Trophoblast cell (in vitro differentiated cells and primary cell): ENCODE measurements around the gene MAP2K3.
"Not testable (repeated sequence)": the region's sequence is repeated elsewhere in the genome, so short reads cannot be mapped to it uniquely, and the experiment has no call there.

Source experiments
- DNase-seq, 2 donors: peaks; one replicate each; pipeline ENCODE4 v3.0.0-alpha.2; 2016
- H2AFZ ChIP-seq: 2 replicates; pipeline ENCODE4 v1.6.1; 2013; ENCODE audit warnings: low read length, moderate library complexity, mild to moderate bottlenecking; ENCODE audit not compliant: insufficient read depth, poor library complexity
- H2AK5ac ChIP-seq: 2 replicates; pipeline ENCODE4 v1.6.1; 2013; ENCODE audit warnings: mild to moderate bottlenecking, low read length
- H2BK120ac ChIP-seq: 2 replicates; pipeline ENCODE4 v1.6.1; 2013; ENCODE audit warnings: low read length, mild to moderate bottlenecking, moderate library complexity; ENCODE audit not compliant: insufficient read depth, poor library complexity
- H2BK12ac ChIP-seq: 2 replicates; pipeline ENCODE4 v1.6.1; 2013; ENCODE audit warnings: mild to moderate bottlenecking, low read length, moderate library complexity
- H2BK5ac ChIP-seq: 2 replicates; pipeline ENCODE4 v1.6.1; 2013; ENCODE audit warnings: low read length, low read depth, moderate library complexity, mild to moderate bottlenecking; ENCODE audit not compliant: poor library complexity
- H3K14ac ChIP-seq: 2 replicates; pipeline ENCODE4 v1.6.1; 2013; ENCODE audit warnings: mild to moderate bottlenecking, low read length
- H3K18ac ChIP-seq: 2 replicates; pipeline ENCODE4 v1.6.1; 2013; ENCODE audit warnings: mild to moderate bottlenecking, low read length
- H3K23ac ChIP-seq: 2 replicates; pipeline ENCODE4 v1.6.1; 2013; ENCODE audit warnings: low read length
- H3K27ac ChIP-seq: 2 replicates; pipeline ENCODE4 v1.5.1; 2013; ENCODE audit warnings: low read depth, mild to moderate bottlenecking, inconsistent platforms, low read length, moderate library complexity
- H3K27me3 ChIP-seq: 2 replicates; pipeline ENCODE4 v1.6.1; 2013; ENCODE audit warnings: inconsistent platforms, mild to moderate bottlenecking, low read length, moderate library complexity; ENCODE audit not compliant: insufficient read depth
- H3K36me3 ChIP-seq, 2 experiments: 1 replicate in 1 of 2; 2 replicates in 1 of 2; pipeline ENCODE4 v1.6.1; 2013; ENCODE audit warnings: low read length in 2 of 2, mild to moderate bottlenecking in 2 of 2, moderate library complexity in 1 of 2; ENCODE audit not compliant: insufficient read depth in 2 of 2, control insufficient read depth in 1 of 2
- H3K4ac ChIP-seq: 2 replicates; pipeline ENCODE4 v1.6.1; 2013; ENCODE audit warnings: low read depth, mild to moderate bottlenecking, low read length, moderate library complexity
- H3K4me1 ChIP-seq, 2 experiments: 1 replicate in 1 of 2; 2 replicates in 1 of 2; pipeline ENCODE4 v1.6.1; 2013; ENCODE audit warnings: low read length in 2 of 2, mild to moderate bottlenecking in 2 of 2, moderate library complexity in 1 of 2; ENCODE audit not compliant: insufficient read depth in 2 of 2, control insufficient read depth in 1 of 2
- H3K4me2 ChIP-seq: 2 replicates; pipeline ENCODE4 v1.6.1; 2013; ENCODE audit warnings: inconsistent platforms, mild to moderate bottlenecking, low read length, moderate library complexity
- H3K4me3 ChIP-seq: 2 replicates; pipeline ENCODE4 v1.5.1; 2013; ENCODE audit warnings: mild to moderate bottlenecking, low read depth, low read length, inconsistent platforms
- H3K79me1 ChIP-seq: one replicate; pipeline ENCODE4 v1.6.1; 2013; ENCODE audit warnings: low read length
- H3K79me2 ChIP-seq: 2 replicates; pipeline ENCODE4 v1.6.1; 2013; ENCODE audit warnings: low read length, mild to moderate bottlenecking; ENCODE audit not compliant: control insufficient read depth, insufficient read depth, poor library complexity
- H3K9ac ChIP-seq: 2 replicates; pipeline ENCODE4 v1.6.1; 2013; ENCODE audit warnings: mild to moderate bottlenecking, low read length
- H3K9me3 ChIP-seq: 2 replicates; pipeline ENCODE4 v1.6.1; 2013; ENCODE audit warnings: low read depth, mild to moderate bottlenecking, control low read depth, inconsistent platforms, low read length; ENCODE audit not compliant: insufficient read depth
- H4K12ac ChIP-seq: 2 replicates; pipeline ENCODE4 v1.6.1; 2013; ENCODE audit warnings: low read depth, mild to moderate bottlenecking, low read length, moderate library complexity
- H4K8ac ChIP-seq: 2 replicates; pipeline ENCODE4 v1.6.1; 2013; ENCODE audit warnings: low read depth, mild to moderate bottlenecking, low read length, moderate library complexity
- H4K91ac ChIP-seq: one replicate; pipeline ENCODE4 v1.6.1; 2013; ENCODE audit warnings: low read depth, mild to moderate bottlenecking, low read length, moderate library complexity
- WGBS: extraction: QIAGEN DNeasy Blood & Tissue Kit; methylation state at CpG from one replicate; pipeline ENCODE4 v1.1.7; 2013; ENCODE audit warnings: missing lambda C conversion rate; ENCODE audit not compliant: insufficient read length, insufficient coverage; ENCODE audit errors: extremely low coverage; 5-methylcytosine and 5-hydroxymethylcytosine counted together

The MAP2K3 gene

DNA sequence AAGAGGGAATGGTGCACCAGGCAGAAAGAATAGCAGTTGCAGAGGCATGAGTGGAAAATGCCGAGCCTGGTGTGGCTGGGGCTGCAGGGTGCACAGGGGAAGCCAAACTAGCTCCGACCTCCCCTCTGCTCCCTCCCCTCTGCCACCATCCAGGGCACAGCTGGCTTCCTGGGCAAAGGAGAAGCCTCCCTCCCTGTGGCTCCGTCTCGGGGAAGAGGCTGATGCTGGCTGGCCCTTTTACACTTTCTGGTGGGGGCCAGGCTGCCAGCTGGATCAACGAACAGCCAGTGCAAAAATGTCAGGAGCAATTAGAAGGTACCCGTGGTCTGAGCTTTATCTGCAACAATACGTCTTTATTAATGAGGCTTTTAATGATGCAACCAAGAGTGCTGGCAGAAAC lies 54.5 kb downstream of the MAP2K3 start:
- Histone ChIP-seq H3K4ac (no peak overlapping the region), H2AK5ac (no peak overlapping the region), H2BK5ac (no peak overlapping the region), H3K4me3 (no peak overlapping the region), H4K8ac (no peak overlapping the region), H3K23ac (no peak overlapping the region), H2BK12ac (no peak overlapping the region), H2BK120ac (no peak overlapping the region), H3K4me2 (no peak overlapping the region), H3K4me1 (peaks cover 4 to 12% of the 10 kb centered on the region in 2 experiments), H3K79me1 (no peaks in the 10 kb centered on the region), H3K9me3 (peaks cover 12% of the 10 kb centered on the region), H3K79me2 (no peaks in the 10 kb centered on the region), H3K36me3 (no peaks in the 10 kb centered on the region), H2AFZ (no peak overlapping the region), H3K27me3 (no peaks in the 10 kb centered on the region), H3K14ac (no peak overlapping the region), H3K9ac (no peak overlapping the region), H4K91ac (no peak overlapping the region), H3K27ac (no peak overlapping the region), H3K18ac (no peak overlapping the region), H4K12ac (no peak overlapping the region)
- no CpG with 5 or more reads among the region's 7 CpGs for WGBS
- DNase-seq: no peak

DNA sequence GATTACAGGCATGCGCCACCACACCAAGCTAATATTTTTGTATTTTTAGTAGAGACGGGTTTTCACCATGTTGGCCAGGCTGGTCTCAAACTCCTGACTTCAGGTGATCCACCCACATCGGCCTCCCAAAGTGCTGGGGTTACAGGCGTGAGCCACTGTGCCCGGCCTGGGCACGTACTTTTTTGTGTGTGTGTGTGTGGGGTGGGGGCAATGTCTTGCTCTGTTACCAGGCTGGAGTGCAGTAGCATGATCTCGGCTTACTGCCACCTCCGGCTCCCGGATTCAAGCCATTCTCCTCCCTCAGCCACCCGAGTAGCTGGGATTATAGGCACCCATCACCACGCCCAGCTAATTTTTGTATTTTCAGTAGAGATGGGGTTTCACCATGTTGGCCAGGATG lies 55.1 kb downstream of the MAP2K3 start:
- H3K4me1 ChIP-seq: peaks cover 4 to 12% of the 10 kb centered on the region in 2 experiments
- not testable (repeated sequence) for H3K9ac ChIP-seq, H3K23ac ChIP-seq, H4K8ac ChIP-seq, H3K36me3 ChIP-seq, H3K14ac ChIP-seq, H2BK12ac ChIP-seq, H3K4me2 ChIP-seq, H3K4me3 ChIP-seq, H3K79me1 ChIP-seq, H4K12ac ChIP-seq, H3K27ac ChIP-seq, DNase-seq, H2BK5ac ChIP-seq, H2AFZ ChIP-seq, H4K91ac ChIP-seq, H3K79me2 ChIP-seq, H2AK5ac ChIP-seq, H3K27me3 ChIP-seq, H2BK120ac ChIP-seq, H3K18ac ChIP-seq, H3K4ac ChIP-seq
- peaks cover 12% of the 10 kb centered on the region for H3K9me3 ChIP-seq
- WGBS: no CpG with 5 or more reads among the region's 11 CpGs

DNA sequence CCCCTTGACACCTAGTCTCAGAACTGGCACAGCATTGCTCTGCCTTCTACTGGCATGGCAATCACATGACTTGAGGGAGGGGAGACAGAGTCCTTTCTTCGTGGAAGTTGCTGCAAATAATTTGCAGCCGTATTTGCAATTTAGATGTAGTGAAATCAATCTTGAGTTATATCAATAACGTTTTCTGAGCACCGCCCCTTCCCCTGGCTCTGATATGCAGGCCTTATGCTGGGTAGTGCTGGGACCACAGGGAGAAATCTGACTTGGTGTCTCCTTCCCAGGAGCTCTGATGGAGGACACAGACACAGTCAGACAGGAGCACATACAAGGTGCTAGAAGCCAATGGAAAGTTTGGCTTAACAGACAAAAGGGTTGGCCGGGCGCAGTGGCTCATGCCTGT lies 55.9 kb downstream of the MAP2K3 start:
- H2BK5ac ChIP-seq, H3K9ac ChIP-seq: not testable (repeated sequence)
- no CpG with 5 or more reads among the region's 6 CpGs for WGBS

GRCh38 chr17:21341279-21341678 lies 56.8 kb downstream of the MAP2K3 start:
- Histone ChIP-seq H3K9me3 (peaks cover 14% of the 10 kb centered on the region), H3K4me1 (peaks cover 4 to 12% of the 10 kb centered on the region in 2 experiments)
- not testable (repeated sequence) for H4K8ac ChIP-seq, H2AK5ac ChIP-seq, H3K4me3 ChIP-seq, H3K23ac ChIP-seq, H2BK120ac ChIP-seq, H3K4ac ChIP-seq, H4K91ac ChIP-seq, H3K79me1 ChIP-seq, H3K79me2 ChIP-seq, H3K4me2 ChIP-seq, H3K18ac ChIP-seq, H2BK12ac ChIP-seq, H3K27me3 ChIP-seq, DNase-seq, H2AFZ ChIP-seq, H4K12ac ChIP-seq, H3K36me3 ChIP-seq, H3K27ac ChIP-seq, H3K9ac ChIP-seq, H2BK5ac ChIP-seq, H3K14ac ChIP-seq
- WGBS: no CpG with 5 or more reads among the region's 4 CpGs

More for the DNA sequence above, 55.9 kb downstream of the MAP2K3 start:
- H3K23ac ChIP-seq, H4K91ac ChIP-seq, H2AK5ac ChIP-seq, H2AFZ ChIP-seq, H3K4ac ChIP-seq, H4K12ac ChIP-seq, H3K79me2 ChIP-seq, H3K36me3 ChIP-seq, H3K79me1 ChIP-seq, H3K14ac ChIP-seq, H3K27ac ChIP-seq, H3K27me3 ChIP-seq, H2BK120ac ChIP-seq, H3K4me3 ChIP-seq, H4K8ac ChIP-seq, H2BK12ac ChIP-seq, DNase-seq, H3K4me2 ChIP-seq, H3K18ac ChIP-seq: not testable (repeated sequence)
- H3K9me3 ChIP-seq: peaks cover 14% of the 10 kb centered on the region
- peaks cover 4 to 12% of the 10 kb centered on the region in 2 experiments for H3K4me1 ChIP-seq
